GM12892 (cell line): Measurements from ENCODE around the gene PRSS56.
A peak's percentile ranks its signal among the peaks of the same experiment; 100 is the strongest.
"Not testable (repeated sequence)": the region's sequence is repeated elsewhere in the genome, so short reads cannot be mapped to it uniquely, and the experiment has no call there.

Experiments
- DNase-seq: peaks from one replicate; pipeline ENCODE4 v3.0.0; 2011; ENCODE audit not compliant: insufficient read length
- FAIRE-seq: peaks from 2 replicates; lab custom pipeline; 2011; peaks lifted over from hg19 to GRCh38; lab: Jason Lieb, UNC
- POLR2A ChIP-seq: IDR thresholded peaks from 2 replicates; pipeline ENCODE4 v1.6.1; 2011; ENCODE audit warnings: low read depth, low read length, control low read depth
- POLR2AphosphoS5 ChIP-seq: IDR thresholded peaks from 2 replicates; pipeline ENCODE4 v1.6.1; 2011; ENCODE audit warnings: low read depth, low read length, control low read depth
- TAF1 ChIP-seq: IDR thresholded peaks from 2 replicates; pipeline ENCODE4 v1.6.1; 2011; ENCODE audit warnings: low read depth, mild to moderate bottlenecking, control low read depth, low read length, borderline replicate concordance

The PRSS56 gene

GRCh38 chr2:232550354-232551249, 30.4 kb downstream of the PRSS56 start, which contains the start of the genes EIF4E2 and TIGD1:
Gene EIF4E2 (plus strand): TSS chr2:232550689. CDS start chr2:232550725, 36 bp downstream.
Gene TIGD1 (minus strand): TSS chr2:232550557. CDS start chr2:232549882, 675 bp downstream.
- FAIRE-seq, result peak; percentile 87
- DNase-seq, result peak; percentile 99
- TF ChIP-seq POLR2A (peak; percentile 93), TAF1 (peak; percentile 78), POLR2AphosphoS5 (peak; percentile 86)

- FAIRE-seq (no peak), DNase-seq (no peak)
- TF ChIP-seq TAF1 (no peak), POLR2AphosphoS5 (no peak), POLR2A (no peak)
These were observed 31.1 kb downstream of the PRSS56 start for GRCh38 chr2:232551250-232551638.

GRCh38 chr2:232551776-232552175, 31.6 kb downstream of the PRSS56 start:
- FAIRE-seq (no peak), DNase-seq (no peak)
- TF ChIP-seq POLR2AphosphoS5, result no peak
- TF ChIP-seq POLR2A, result no peak
- TF ChIP-seq TAF1, result no peak

GRCh38 chr2:232556426-232556825, 36.2 kb downstream of the PRSS56 start:
- no peak for FAIRE-seq
- TF ChIP-seq POLR2AphosphoS5, result no peak
- no peak for TF ChIP-seq TAF1
- TF ChIP-seq POLR2A, result no peak
- no peak for DNase-seq

- TF ChIP-seq TAF1 (no peak), POLR2AphosphoS5 (no peak; the same call in 1 of the 2 replicates), POLR2A (no peak)
- DNase-seq (no peak), FAIRE-seq (no peak)
These were observed 42.4 kb downstream of the PRSS56 start for GRCh38 chr2:232562515-232563151.

- DNase-seq (no peak), FAIRE-seq (no peak)
- TF ChIP-seq TAF1 (no peak), POLR2A (no peak), POLR2AphosphoS5 (no peak)
These were observed 43.4 kb downstream of the PRSS56 start for GRCh38 chr2:232563580-232563979.

- DNase-seq, result no peak
- FAIRE-seq, result no peak
- TF ChIP-seq TAF1 (no peak), POLR2A (no peak), POLR2AphosphoS5 (no peak)
These were observed 47.5 kb downstream of the PRSS56 start for GRCh38 chr2:232567721-232568120.

- DNase-seq, result no peak
- TF ChIP-seq POLR2A (no peak), POLR2AphosphoS5 (no peak), TAF1 (no peak)
- FAIRE-seq, result no peak
These were observed 48.0 kb downstream of the PRSS56 start for GRCh38 chr2:232568161-232568560.

GRCh38 chr2:232569541-232569940, 49.4 kb downstream of the PRSS56 start:
- TF ChIP-seq POLR2A (no peak), TAF1 (no peak), POLR2AphosphoS5 (no peak)
- FAIRE-seq, result no peak

GRCh38 chr2:232570481-232570880, 50.3 kb downstream of the PRSS56 start:
- not testable (repeated sequence) for FAIRE-seq

More at GRCh38 chr2:232569541-232569940, 49.4 kb downstream of the PRSS56 start:
- DNase-seq, result no peak

GRCh38 chr2:232571026-232571474, 50.9 kb downstream of the PRSS56 start:
- FAIRE-seq, result no peak
- no peak for DNase-seq
- TF ChIP-seq TAF1 (no peak), POLR2A (no peak), POLR2AphosphoS5 (no peak; the same call in 1 of the 2 replicates)

More at GRCh38 chr2:232570481-232570880, 50.3 kb downstream of the PRSS56 start:
- DNase-seq, result not testable (repeated sequence)
